GM12878 (cell line): Measurements from ENCODE around the gene RND2. TPM values are rescaled to one million over a fixed set of nuclear protein-coding genes. Genes with fewer than 3 reads are reported as not detected.

ENCODE experiments used
- ATAC-seq: fragments of 200-7000 bp; cut with Tn5 transposase; 3 replicates; pipeline ENCODE4 v1.9.1; 2020; ENCODE audit warnings: mild to moderate bottlenecking, moderate library complexity
- BruUV-seq: library from RNA; stranded (reverse); fragments of 400-500 nt; replicated peaks from 2 replicates; lab custom pipeline; 2021; lab: Mats Ljungman, UMichigan
- CTCF ChIA-PET: fragments of 300-600 bp; sonication (Branson Sonifier 250); formaldehyde crosslinking; extraction: SDS; loops from one replicate; lab custom pipeline; 2021; ENCODE audit warnings: inconsistent platforms; lab: Yijun Ruan, JAX
- POLR2A ChIA-PET: fragments of 350-600 bp; formaldehyde crosslinking; extraction: SDS; loops from one replicate; lab custom pipeline; 2021; ENCODE audit warnings: inconsistent platforms; lab: Charles Lee
- RAD21 ChIA-PET: fragments of 300-600 bp; sonication (Branson Sonifier 250); formaldehyde crosslinking; loops from one replicate; lab custom pipeline; 2023; ENCODE audit warnings: antibody characterized with exemption; ENCODE audit not compliant: unreplicated experiment; lab: Charles Lee
- SMC1A ChIA-PET: fragments of 300-600 bp; sonication (Branson Sonifier 250); formaldehyde crosslinking; loops from one replicate; lab custom pipeline; 2023; ENCODE audit not compliant: unreplicated experiment, uncharacterized antibody; lab: Charles Lee
- DNase-seq: peaks from one replicate; pipeline ENCODE4 v3.0.0-alpha.2; 2011; ENCODE audit warnings: low read depth, low spot score
- FAIRE-seq: peaks from 3 replicates; lab custom pipeline; 2011; peaks lifted over from hg19 to GRCh38; lab: Jason Lieb, UNC
- H2AFZ ChIP-seq: 2 replicates; pipeline ENCODE4 v1.6.0; 2011; ENCODE audit warnings: low read depth, low read length, control low read depth; ENCODE audit not compliant: control insufficient read depth
- H3K27ac ChIP-seq: 2 replicates; pipeline ENCODE4 v1.5.1; 2011; ENCODE audit warnings: control low read depth; ENCODE audit not compliant: control insufficient read depth, insufficient read depth
- H3K27me3 ChIP-seq, 2 experiments: replicated peaks in 1 of 2; 2 replicates each; pipeline versions ENCODE4 v1.6.0 to v1.6.1; 2011; ENCODE audit warnings: low read length in 1 of 2; ENCODE audit not compliant: control insufficient read depth in 2 of 2, insufficient read depth in 2 of 2
- H3K36me3 ChIP-seq, 2 experiments: 2 replicates each; pipeline ENCODE4 v1.5.1; 2011; ENCODE audit warnings: low read length in 1 of 2; ENCODE audit not compliant: control insufficient read depth in 2 of 2, insufficient read depth in 2 of 2
- H3K4me1 ChIP-seq: 2 replicates; pipeline ENCODE4 v1.6.1; 2011; ENCODE audit warnings: mild to moderate bottlenecking, low read length, moderate library complexity, mixed read lengths; ENCODE audit not compliant: control insufficient read depth, insufficient read depth
- H3K4me2 ChIP-seq: 2 replicates; pipeline ENCODE4 v1.6.0; 2011; ENCODE audit warnings: control low read depth; ENCODE audit not compliant: control insufficient read depth, insufficient read depth
- H3K4me3 ChIP-seq: fragments of 200-600 bp; sonication (generic); 2 replicates; pipeline ENCODE4 v1.5.1; 2016
- H3K79me2 ChIP-seq: 2 replicates; pipeline ENCODE4 v1.6.0; 2011; ENCODE audit warnings: low read length; ENCODE audit not compliant: control insufficient read depth, insufficient read depth
- H3K9ac ChIP-seq: 2 replicates; pipeline ENCODE4 v1.8.0; 2011; ENCODE audit warnings: low read length, control low read depth, mixed read lengths; ENCODE audit not compliant: control insufficient read depth, insufficient read depth
- H3K9me3 ChIP-seq: replicated peaks from 3 replicates; pipeline ENCODE4 v1.5.1; 2011; ENCODE audit warnings: mild to moderate bottlenecking, low read length; ENCODE audit not compliant: control insufficient read depth, insufficient read depth
- H4K20me1 ChIP-seq: 2 replicates; pipeline ENCODE4 v1.6.0; 2011; ENCODE audit not compliant: control insufficient read depth, insufficient read depth
- BMI1 ChIP-seq: fragments of 450-650 bp; IDR thresholded peaks from 2 replicates; pipeline ENCODE4 v1.6.1; 2016; ENCODE audit warnings: mild to moderate bottlenecking, moderate library complexity, borderline replicate concordance
- EED ChIP-seq: sonication (generic); IDR thresholded peaks from 2 replicates; pipeline ENCODE4 v1.6.1; 2016; ENCODE audit warnings: antibody characterized with exemption, low read depth
- EZH2 ChIP-seq: IDR thresholded peaks from 2 replicates; pipeline ENCODE4 v1.6.1; 2012; ENCODE audit warnings: low read depth, mild to moderate bottlenecking, control low read depth, inconsistent platforms, low read length, borderline replicate concordance; ENCODE audit not compliant: control insufficient read depth
- MEF2B ChIP-seq: fragments of 450-650 bp; IDR thresholded peaks from 2 replicates; pipeline ENCODE4 v1.6.1; 2018; ENCODE audit warnings: mild to moderate bottlenecking, moderate library complexity; ENCODE audit not compliant: partially characterized antibody, poor library complexity, severe bottlenecking
- MXI1 ChIP-seq: fragments of 150-350 bp; IDR thresholded peaks from 2 replicates; pipeline ENCODE4 v1.6.1; 2011; ENCODE audit warnings: low read depth, mild to moderate bottlenecking, inconsistent platforms, low read length, improper control_type of control experiment
- PKNOX1 ChIP-seq: fragments of 450-650 bp; IDR thresholded peaks from 2 replicates; pipeline ENCODE4 v1.6.1; 2016; ENCODE audit warnings: mild to moderate bottlenecking
- RCOR1 ChIP-seq: conservative IDR thresholded peaks from 2 replicates; pipeline ENCODE4 v1.6.1; 2012; ENCODE audit warnings: low read depth, low read length, improper control_type of control experiment
- REST ChIP-seq: IDR thresholded peaks from 2 replicates; pipeline ENCODE4 v1.6.1; 2012; ENCODE audit warnings: mild to moderate bottlenecking, low read depth, low read length
- STAT1 ChIP-seq: fragments of 450-650 bp; conservative IDR thresholded peaks from 2 replicates; pipeline ENCODE4 v1.6.1; 2014; ENCODE audit warnings: antibody characterized with exemption, mild to moderate bottlenecking
- SUPT20H ChIP-seq: IDR thresholded peaks from 2 replicates; pipeline ENCODE4 v1.6.1; 2011; ENCODE audit warnings: low read depth, mild to moderate bottlenecking, low read length, moderate library complexity, borderline replicate concordance; ENCODE audit not compliant: control insufficient read depth
- USF1 ChIP-seq: IDR thresholded peaks from 2 replicates; pipeline ENCODE4 v1.6.1; 2011; ENCODE audit warnings: borderline replicate concordance, low read depth, mild to moderate bottlenecking, moderate library complexity, mixed read lengths, low read length; ENCODE audit not compliant: insufficient read depth; ENCODE audit errors: extremely low read length
- USF2 ChIP-seq: IDR thresholded peaks from 2 replicates; pipeline ENCODE4 v1.6.1; 2011; ENCODE audit warnings: low read depth, low read length, improper control_type of control experiment, borderline replicate concordance
- WGBS: methylation state at CpG from one replicate; pipeline ENCODE4 v1.1.6; 2016; ENCODE audit warnings: low lambda C conversion rate; ENCODE audit not compliant: insufficient replicate concordance, insufficient coverage; ENCODE audit errors: missing lambda C conversion rate; 5-methylcytosine and 5-hydroxymethylcytosine counted together
- in situ Hi-C: fragments of 300-500 bp; cut with MboI; formaldehyde crosslinking; loops from 9 replicates; pipeline ENCODE4 v1.14.3; 2018; ENCODE audit warnings: mixed read lengths
- intact Hi-C: fragments of 100-400 bp; cut with micrococcal nuclease; formaldehyde crosslinking; loops from one replicate; pipeline ENCODE4 v1.14.2; 2022; ENCODE audit not compliant: unreplicated experiment
- polyA plus RNA-seq, 11 experiments: library from polyadenylated mRNA; depleted of rRNA in 4 of 11; unstranded in 6 of 11; stranded (reverse) in 5 of 11; fragments of >200 nt; fragmentation: Nextera tagmentation in 4 of 11; fragmentation: Illumina TruSeq in 1 of 11; extraction: Ambion mirVana in 4 of 11; extraction: Trizol in 1 of 11; gene quantifications; 1 replicate in 1 of 11; 2 replicates in 10 of 11; pipeline versions ENCODE4 v1.2.1 to v1.2.3, GENCODE V29; 2011 to 2016; ENCODE audit warnings: inconsistent platforms in 2 of 11, missing spikeins in 2 of 11, low read depth in 1 of 11
- total RNA-seq, 4 experiments: library from RNA; depleted of rRNA in 3 of 4; stranded (reverse); fragments of >200 nt in 3 of 4; fragmentation: Illumina TruSeq in 1 of 4; extraction: Trizol in 1 of 4; gene quantifications; 2 replicates each; pipeline versions ENCODE4 v1.2.1 to v1.2.3, GENCODE V29; 2013 to 2021

RND2 gene
- total and polyA plus RNA-seq, 10 of the 15 experiments (the other 5 are each of a cell fraction or from before 2014, with no cell fraction given) = 0.01 to 0.05 (median 0.03) TPM; not detected in 6

- TF ChIP-seq PKNOX1 (no peak), MEF2B (no peak), STAT1 (no peak), EZH2 (no peak), MXI1 (no peak), SUPT20H (no peak), USF1 (no peak)
Observed at GRCh38 chr17:43019418-43019817, 5.6 kb upstream of the RND2 start (continued).

GRCh38 chr17:43020030-43020621, 4.9 kb upstream of the RND2 start:
- no peak for ATAC-seq
- whole genome bisulfite sequencing = 83% methylated on average over 6 of the region's 6 CpGs
- RAD21 ChIA-PET = no interaction called here

More at GRCh38 chr17:43020030-43020621, 4.9 kb upstream of the RND2 start:
- TF ChIP-seq SUPT20H = no peak
- TF ChIP-seq PKNOX1 = no peak
- no peak for TF ChIP-seq EED
- TF ChIP-seq RCOR1 = no peak
- TF ChIP-seq BMI1 = no peak
- no peak for TF ChIP-seq REST
- no peak for TF ChIP-seq USF2
- H3K36me3 ChIP-seq = no peaks in the 10 kb centered on the region
- CTCF ChIA-PET = no interaction called here
- H3K4me1 ChIP-seq = peaks cover 10% of the 10 kb centered on the region; the same call in 1 of the 2 replicates
- POLR2A ChIA-PET = no interaction called here
- intact Hi-C loops (loop anchor here (5.0 kb wide), 1 partner anchor 312 kb away; no protein-coding TSS in a partner anchor), in situ Hi-C loops (loop anchor here (10.0 kb wide), 1 partner anchor 195 kb away; the partner anchor contains the start of gene TMEM106A)
- H4K20me1 ChIP-seq = no peaks in the 10 kb centered on the region
- no peaks in the 10 kb centered on the region for H3K9me3 ChIP-seq
- FAIRE-seq (no peak), DNase-seq (no peak)
- H3K79me2 ChIP-seq = no peaks in the 10 kb centered on the region
- no peak overlapping the region for H3K4me2 ChIP-seq
- no peak overlapping the region for H2AFZ ChIP-seq
- no peak overlapping the region for H3K27ac ChIP-seq
- BruUV-seq = no TSS peak
- no peaks in the 10 kb centered on the region for H3K27me3 ChIP-seq
- SMC1A ChIA-PET = interaction anchor here (1.2 kb wide), 1 partner anchor 13 kb away, joined by 3 read pairs; the partner anchor contains the start of gene IFI35
- no peak overlapping the region for H3K9ac ChIP-seq
- no peak overlapping the region for H3K4me3 ChIP-seq
